IPS DF 19.7 (cell line): Measurements from ENCODE around the gene PDE4B.
"Not testable (repeated sequence)": the region's sequence is repeated elsewhere in the genome, so short reads cannot be mapped to it uniquely, and the experiment has no call there.

Source experiments
- DNase-seq: peaks from one replicate; pipeline ENCODE4 v3.0.0-alpha.2; 2013; ENCODE audit warnings: low read depth, low spot score

Gene PDE4B

DNA sequence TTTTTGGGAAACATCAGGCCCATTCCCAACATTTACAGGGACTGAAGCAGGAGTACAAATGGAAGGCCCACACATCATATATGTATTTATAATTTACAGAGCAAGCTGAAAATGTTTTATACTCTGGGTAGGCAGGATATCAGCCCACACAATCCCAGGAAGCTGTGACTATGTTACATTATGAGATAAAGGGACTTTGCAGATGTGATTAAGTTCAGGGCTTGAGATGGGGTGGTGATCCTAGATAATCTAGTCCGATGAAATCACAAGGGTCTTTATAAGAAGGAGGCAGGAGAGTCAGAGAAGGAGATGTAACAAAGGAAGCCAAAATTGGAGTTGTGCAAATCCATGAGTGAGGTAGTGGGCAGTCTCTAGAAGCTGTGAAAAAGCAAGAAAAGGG, 160.5 kb downstream of the PDE4B start:
- no peak for DNase-seq

DNA sequence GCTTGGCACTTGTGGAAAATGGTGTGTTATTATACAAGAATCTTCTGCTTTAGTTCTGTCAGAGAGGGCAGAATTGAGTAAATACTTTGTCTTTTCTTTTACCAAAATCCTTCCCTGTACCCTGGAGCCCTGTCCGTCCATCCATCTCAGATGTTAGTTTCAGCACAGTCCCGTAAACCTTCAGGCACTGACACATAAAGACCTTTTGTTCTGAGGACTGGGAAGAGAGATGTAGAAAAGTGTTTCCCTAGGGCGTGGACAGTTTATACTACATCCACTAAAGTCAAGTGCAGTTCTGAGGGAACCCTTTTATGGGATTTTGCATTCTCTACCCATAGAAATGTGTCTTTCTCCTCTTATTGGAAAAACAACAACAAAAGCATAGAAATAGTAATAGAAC, 162.4 kb downstream of the PDE4B start:
- DNase-seq = no peak

DNA sequence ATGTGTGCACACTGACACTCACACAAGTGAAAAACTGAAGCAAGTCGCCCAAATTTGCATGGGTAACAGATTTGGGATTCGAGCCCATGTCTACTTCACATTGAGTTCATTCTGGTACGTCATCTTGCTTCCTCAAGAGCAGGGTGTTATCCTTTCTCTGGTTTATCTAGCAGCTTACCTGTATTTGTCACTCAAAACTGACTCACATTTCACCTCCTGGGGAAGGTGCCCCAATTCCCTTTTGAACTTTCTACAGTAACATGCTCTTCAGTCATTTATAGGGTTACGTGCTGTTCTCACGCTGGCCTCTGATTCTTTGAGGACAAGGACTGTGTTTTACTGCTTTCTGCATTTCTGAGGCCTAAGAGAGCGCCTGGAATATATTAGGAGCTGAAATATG, 162.8 kb downstream of the PDE4B start:
- no peak for DNase-seq

DNA sequence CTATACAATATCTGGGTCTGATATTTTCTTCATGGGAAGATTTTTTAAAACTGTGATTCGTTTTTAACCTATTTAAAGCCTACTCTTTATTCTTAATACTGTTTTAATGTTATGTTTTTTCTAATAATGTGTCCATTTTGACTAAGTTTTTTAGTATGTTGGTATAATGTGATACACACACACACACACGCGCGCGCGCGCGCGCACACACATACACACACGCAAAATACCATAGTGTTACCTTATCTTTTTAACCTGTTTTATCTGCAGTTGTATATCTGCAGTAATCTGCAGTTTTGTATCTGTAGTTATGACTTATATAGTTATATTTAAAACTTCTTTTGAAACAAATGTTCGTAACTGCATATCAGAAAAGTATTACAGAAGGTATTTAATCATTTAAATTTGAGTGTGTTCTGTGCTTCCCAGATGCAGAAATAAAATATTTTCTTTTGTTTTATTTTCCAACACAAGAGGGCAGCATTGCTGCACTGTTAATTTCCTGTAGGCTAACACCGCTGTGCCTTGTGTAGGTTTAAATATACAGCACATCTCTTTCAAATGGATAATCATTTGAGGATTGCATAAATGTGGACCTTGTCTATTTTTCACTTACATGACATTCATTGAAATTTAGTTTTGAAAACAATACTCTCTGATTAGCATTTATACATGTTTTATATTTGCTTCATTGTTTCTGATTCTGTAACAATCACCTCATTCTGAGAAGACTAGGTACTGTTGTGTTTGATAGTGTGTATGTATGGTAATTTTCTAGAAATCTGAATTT, 166.1 kb downstream of the PDE4B start:
- no peak for DNase-seq

DNA sequence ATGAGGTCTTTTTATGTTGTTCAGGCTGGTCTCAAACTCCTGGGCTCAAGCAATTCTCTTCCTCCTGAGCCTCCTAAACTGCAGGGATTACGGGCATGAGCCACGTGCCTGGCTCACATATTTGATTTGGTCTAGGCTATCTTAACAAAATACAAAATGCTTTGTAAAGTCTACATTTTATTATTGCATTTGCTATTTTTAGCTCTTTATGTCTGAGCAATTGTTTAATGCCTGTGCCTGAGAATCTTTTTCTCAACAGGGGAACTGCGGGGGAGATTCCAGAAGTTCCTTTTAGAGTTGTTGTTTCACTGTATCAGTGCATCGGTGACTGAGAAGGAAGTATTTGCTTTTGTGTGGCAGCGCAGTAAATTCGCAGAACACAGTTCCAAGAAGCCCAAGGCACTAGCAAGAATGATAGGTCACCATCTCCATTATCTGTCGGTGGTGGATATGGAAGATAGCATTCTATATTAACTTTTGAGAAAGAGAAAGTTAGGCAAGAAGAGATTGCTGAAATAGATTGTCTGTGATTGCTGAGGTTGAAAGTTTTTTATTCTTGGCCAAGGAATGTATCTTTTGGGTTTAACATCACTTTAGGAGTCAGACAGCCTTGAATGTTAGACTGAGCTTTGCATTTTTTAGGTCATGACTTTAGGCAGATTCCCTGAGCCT, 167.3 kb downstream of the PDE4B start:
- no peak for DNase-seq

DNA sequence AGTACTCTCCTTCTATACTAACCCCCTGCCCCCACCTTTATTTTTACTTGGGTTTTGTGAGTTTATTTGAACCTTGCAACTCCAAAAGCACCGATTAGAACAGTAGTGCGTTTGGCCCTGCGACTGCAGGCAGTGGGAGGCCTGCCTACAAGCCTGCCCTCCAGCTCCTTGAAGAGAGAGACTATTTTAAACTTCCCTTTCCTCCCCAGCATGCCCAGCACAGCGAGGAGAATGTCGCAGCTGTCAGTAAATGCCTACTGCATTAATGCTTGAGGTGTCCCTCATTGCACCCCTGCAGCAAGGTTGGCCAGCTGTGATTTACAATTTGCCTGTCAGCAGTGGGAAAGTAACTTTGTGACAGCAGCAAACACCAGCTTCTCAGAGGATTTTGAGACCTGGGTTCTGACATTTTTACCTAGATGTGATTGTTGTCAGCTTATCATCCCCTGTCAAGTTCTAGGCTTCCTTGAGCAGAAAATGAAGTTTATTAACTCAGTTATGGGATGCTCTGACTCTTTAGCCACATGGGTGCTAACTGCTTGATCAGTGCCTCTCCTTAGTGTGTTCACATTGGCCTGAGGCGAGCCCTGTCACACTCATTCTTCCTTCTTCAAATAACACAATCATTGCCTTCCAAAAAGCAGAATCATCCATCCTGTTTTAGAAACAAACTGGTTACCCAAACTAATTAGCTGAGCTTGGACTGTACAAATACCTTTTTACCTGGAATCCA, 170.6 kb downstream of the PDE4B start:
- DNase-seq = no peak

DNA sequence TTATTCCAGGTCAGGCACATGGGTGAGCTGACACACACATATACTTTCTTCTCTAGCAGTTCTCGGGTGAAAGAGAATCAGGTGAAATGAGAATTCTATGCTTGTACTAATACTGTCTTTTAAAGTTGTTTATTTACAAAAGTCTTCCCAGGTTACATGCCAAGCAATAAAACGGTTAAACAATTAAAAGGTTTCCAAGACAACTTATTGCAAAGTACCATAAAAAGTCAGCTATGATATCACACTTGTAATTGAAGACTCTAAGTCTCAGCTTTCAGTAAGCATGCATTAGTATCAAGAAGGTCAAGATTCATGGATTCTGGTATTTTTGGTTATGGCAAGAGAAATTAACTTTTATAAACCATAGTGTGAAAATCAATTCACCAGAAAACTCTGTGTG, 171.4 kb downstream of the PDE4B start:
- no peak for DNase-seq

DNA sequence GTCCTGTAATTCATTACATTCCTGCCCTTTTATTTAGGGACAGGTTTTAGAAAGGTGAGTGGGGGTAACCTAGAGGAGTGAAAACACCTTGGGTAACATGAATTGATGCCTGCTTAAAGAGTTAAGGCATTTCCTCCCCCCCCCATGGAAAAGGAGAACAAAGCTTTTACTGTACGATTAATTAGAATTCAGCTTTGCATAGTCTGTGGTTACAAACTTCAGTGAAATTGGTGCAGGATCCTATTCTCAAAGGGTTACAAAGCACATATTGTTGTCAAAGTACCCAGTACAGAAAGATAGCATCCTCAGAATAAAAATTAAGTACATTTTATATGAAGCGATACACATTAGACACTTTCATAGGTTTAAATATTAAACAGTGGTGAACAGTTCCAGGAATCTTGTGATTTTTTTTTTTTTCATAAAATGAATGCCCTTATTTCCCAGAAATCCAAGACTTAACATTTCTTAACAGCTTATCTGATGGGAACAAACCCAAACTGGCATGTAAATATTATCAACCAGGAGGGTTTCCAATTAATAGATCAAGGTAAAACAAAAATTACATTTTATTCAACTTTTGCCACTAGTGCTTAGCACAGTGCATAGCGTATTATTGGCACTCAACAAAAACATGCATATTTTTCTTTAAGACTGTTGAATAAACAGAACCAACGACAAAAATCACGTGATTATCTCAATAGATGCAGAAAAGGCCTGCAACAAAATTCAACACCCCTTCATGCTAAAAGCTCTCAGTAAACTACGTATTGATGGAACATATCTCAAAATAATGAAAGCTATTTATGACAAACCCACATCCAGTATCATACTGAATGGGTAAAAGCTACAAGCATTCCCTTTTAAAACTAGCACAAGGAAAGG, 172.7 kb downstream of the PDE4B start:
- no peak for DNase-seq

DNA sequence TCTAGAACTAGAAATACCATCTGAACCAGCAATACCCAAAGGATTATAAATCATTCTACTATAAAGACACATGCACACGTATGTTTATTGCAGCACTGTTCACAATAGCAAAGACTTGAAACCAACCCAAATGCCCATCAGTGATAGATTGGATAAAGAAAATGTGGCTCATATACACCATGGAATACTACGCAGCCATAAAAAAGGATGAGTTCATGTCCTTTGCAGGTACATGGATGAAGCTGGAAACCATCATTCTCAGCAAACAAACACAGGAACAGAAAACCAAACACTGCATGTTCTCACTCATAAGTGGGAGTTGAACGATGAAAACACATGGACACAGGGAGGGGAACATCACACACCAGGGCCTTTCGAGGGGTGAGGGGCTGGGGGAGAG, 174.8 kb downstream of the PDE4B start:
- DNase-seq = not testable (repeated sequence)

DNA sequence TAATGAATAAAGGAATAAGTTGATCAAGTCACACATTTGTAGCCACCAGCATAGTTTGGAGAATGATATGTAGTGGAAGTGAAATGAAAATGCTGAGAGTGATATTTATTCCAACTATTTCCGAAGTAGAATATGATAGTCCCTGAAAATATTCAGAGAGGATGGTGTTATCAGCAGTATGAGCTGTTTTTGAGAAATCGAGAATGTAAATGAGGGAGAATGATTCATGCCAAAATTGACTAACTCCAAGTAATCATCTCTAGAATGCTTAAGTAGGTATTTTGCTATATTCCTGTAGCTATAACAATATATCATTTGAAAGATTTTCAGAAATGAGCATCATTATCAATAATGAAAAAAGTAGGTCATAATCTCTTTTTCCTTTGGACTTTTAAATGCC, 178.9 kb downstream of the PDE4B start:
- DNase-seq = no peak

DNA sequence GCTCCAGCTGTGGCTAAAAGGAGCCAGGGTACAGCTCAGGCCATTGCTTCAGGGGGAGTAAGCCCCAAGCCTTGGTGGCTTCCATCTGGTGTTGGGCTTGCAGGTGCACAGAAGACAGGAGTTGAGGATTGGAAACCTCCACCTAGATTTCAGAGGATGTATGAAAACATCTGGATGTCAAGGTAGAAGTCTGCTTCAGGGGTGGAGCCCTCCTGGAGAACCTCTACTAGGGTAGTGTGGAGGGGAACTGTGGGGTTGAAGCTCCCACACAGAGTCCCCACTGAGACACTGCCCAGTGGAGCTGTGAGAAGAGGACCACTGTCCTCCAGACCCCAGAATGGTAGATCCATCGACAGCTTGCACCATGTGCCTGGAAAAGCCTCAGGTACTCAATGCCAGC, 183.0 kb downstream of the PDE4B start:
- no peak for DNase-seq

DNA sequence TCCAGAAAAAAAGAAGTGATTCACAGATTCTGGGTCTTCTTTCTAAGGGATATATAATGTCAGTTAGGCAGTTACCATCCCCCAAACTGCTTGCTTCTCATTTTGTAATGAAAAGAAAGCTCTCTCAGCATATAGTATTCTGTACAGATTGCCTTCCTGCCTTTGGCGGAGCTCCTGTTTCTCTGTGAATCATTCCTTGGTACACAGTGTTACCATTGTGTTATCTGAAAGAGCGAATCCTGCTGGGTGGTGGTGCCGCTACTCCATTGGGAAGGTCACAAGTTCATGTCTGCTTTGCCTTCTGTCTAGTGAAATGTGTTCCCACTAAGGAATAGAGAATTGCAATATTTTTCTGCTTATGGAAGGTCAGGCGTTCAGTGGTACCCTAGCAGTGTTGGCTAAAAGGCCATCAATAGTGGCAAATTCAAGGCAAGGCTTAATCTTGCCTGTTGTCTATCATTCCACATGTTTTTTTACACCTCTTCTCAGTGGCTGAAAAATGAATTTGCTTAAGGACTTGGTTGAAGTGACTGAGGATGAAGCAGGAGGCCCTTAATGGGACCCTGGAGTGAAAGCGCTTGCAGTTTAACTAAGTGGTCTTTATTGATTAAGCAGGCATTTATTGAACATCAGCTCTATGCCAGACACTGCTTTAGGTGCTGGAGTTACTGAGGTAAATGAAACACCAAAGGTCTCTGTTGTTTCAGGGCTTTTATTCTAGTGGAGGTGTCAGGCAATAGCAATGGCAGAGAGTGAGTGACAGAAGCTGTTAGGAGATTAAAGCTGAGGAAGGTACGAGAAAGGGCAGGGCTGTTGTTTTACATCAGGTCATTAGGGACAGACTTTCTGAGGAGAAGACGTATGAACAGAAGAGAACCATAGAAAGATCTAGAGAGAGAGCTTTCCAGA, 186.7 kb downstream of the PDE4B start:
- DNase-seq = no peak

DNA sequence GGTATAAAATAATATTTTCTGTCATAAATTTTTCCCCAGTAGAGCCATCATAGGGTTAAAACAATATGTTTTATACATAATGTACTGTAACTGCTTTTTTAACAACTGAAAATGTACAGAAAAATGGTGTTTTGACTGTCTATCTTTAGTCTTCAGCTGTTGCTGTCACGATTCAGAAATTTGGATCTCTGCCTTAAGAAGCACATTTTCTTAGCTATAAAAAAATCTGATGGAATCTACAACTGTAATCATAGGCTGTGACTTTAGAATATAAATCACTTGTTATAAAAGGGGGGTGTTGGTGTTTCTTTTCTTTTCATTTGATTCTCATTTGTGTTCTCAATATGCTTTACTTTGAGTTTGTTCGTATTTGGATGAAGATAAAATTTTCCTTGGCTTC, 187.5 kb downstream of the PDE4B start:
- no peak for DNase-seq

DNA sequence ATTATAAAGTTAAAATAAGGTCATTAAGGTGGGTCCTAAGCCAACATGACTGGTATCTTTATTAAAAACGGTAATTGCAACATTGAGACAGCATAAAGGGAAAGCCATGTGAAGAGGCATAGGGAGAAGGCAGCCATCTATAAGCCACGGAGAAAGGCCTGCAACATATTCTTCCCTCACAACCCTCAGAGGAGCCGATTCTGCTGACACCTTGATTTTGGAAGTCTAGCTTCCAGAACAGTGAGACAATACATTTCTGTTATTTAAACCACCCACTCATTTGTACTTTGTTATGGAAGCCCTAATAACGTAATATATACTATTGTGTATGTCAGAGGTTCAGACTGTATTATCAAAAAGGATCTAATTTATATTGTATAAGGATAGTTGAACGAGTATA, 190.8 kb downstream of the PDE4B start:
- no peak for DNase-seq

DNA sequence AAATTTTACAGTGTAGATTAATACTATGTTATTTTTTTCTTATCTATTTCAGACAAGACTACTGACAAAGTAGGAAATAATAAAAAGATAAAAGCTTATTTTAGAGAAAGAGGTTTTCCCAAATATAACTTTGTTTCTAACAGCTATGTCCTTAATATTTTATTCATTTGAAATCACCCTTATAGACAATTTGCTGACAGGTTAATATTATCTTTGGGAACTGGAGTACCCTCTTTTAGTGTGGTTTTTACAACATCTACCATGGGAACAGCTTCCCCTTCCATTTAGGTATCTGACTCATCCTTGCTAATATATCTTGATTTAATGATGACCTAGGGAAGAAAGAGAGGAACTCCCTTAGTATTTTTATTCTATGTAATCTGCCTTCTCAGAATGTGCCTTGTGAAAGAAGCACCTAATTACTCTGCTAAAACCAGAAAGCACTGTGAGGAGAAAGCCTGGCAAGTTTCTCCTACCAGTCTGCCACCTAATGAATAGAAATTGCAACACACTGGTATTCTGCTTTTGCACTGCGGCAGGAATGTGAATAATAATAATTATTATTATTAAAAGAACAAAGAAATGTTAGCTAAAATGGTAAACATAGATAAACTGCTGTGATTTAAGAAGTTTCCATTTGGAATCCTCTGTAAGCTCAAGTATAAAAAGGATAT, 192.8 kb downstream of the PDE4B start:
- DNase-seq = no peak

DNA sequence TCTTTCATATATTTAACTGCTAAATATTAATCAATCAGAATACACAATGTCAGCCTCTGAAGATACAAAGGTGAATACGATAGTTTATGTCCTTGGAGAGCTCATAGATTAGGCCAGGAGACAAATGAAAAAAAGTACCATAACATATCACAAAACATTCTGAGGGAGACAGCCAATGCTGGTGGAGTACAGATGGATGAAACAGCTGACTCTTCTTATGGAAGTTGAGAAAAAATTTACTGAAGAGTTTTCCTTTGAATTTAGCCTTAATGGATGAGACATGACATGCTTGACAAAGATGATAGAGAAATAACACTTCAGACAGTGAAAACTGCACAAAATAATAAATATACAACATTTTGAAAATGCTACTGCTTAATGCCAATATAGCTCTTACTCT, 193.5 kb downstream of the PDE4B start:
- no peak for DNase-seq

DNA sequence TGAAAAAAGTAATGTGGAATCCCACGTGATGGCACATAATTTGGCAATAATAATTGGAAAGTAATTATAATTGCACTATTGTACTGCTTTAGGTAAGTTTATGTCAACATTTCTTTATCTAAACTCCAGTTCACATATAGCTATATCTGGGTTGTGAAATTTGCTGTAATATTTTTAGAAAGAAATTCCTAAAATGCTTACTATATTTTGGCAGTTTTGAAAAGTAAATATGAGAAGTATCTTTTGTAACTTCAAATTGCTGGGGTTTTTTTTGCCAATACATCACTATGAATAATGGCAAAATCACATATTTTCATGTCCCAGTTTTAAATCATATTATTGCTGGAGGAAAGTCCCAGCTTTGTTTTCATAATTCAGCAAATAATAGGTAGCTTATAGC, 197.5 kb downstream of the PDE4B start:
- DNase-seq = no peak

DNA sequence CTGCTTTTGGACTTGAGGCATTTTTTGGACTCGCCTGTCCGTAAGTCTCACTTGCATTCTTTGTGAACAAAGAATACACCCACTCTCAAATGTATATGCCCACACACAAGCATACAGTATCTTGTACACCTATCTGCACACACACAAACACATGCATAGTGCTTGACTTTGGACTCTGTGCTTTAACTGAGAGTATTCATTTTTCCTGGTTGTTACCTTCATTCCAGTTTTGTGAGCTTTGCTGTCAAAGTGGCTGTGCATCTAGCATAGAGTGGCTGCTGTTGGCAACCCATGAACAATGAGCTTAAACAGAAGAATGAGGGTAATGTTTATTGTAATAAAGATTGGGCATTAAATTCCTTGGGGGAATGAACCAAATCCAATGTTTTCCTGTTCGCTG, 199.0 kb downstream of the PDE4B start:
- no peak for DNase-seq

DNA sequence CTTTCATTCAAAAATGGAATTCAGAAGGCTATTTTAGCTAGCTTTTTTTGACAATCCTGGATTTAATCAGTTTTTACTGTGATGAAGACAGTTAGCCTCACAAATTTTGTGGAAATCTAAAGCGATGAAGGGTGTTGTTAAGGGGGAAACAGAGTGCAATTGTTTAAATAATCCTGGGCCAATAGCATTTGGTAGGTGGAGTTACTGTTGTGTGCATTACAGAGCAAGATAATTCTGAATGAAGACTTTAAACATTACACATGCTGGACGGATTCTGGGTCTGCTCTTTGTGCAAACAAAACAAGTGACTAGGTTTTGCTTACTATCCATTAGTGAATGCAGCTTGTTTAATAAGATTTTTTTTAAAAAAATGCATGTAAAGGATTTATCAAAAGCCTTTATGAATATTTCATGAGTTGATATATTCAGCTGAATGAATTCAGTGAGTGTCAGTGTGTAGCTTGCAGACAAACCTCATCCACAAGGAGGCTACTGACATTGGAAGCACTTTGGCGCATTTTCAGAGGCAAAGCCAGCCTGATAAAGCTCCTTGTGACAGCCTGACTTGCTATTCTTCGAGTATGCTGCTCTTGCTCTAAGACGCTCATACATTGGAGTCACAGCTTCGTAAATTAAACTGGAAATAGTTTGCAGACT, 199.6 kb downstream of the PDE4B start:
- DNase-seq = no peak

DNA sequence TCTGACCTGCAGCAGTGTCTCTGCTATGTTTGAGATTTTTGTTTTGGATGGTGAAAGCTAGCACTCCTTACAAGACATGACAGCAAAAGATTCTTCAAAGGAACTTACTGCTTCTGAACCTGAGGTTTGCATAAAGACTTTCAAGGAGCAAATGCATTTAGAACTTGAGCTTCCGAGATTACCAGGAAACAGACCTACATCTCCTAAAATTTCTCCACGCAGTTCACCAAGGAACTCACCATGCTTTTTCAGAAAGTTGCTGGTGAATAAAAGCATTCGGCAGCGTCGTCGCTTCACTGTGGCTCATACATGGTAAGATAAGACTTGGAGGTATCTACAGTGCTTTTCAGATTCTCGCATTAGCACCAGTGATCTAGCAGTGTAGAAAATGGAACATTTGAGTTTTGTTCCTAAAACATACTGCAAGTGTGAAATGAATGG, 200.2 kb downstream of the PDE4B start:
- no peak for DNase-seq
